ENCODE data around the gene ITPK1. TPM values are rescaled to one million over a fixed set of nuclear protein-coding genes. Genes with fewer than 3 reads are reported as not detected.

ITPK1 gene
- total RNA-seq, 2 donors from 2014 or later, result 29.4 to 36.1 TPM

DNA sequence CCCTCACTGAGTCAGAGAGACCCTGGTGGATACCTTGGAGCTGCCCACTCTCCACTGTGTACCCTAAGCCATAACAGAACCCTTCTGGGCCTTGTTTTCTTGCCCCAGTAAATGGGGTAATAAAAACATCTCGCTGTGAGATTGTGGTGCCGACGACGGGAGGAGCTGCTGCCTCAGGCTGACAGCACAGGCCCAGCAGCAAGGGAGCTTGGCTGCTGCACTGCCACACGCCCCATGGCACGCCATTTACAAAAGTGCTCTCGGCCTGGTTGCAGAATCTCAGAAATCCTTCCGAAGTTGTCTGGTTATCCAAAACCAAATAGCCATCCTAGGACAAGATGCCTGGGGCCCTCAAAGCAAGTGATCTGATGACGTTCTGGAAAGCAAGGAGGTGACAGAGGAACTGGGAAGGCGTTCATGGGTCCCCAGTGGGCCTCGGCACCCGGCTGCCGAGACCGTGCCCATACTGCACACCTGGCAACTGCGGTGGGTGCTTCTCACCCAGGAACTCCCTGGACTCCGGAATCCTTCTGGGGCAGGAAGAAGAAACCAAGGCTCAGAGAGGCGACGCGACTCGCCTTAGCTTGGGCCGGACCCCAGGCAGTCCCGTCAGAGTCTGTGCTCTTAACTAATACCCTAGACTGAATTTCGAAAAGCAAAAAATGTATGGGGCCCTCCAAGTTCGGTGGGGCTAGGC is 166.1 kb downstream of the ITPK1 start:
- ATAC-seq, result no peak
- peaks cover 5% of the 10 kb centered on the region for H3K4me1 Mint-ChIP-seq

DNA sequence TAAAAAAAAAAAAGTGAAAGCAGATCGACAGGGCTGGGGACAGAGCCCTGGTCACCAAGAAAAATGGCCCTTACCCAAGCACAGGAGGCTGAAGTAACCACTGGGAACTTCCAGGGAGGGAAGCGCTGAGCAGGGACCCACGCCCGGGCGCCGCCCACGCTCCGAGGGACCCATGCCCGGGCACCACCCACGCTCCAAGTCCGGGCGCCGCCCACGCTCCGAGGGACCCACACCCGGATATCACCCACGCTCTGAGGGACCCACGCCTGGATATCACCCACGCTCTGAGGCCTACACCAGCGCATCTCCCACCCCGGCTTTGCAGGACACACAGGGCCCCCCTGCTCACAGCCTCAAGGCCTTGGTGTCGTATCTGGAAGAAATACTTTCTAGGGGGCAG is 167.1 kb downstream of the ITPK1 start:
- no peak for DNase-seq
- Mint-ChIP-seq H3K4me1 (peaks cover 8% of the 10 kb centered on the region), H3K36me3 (ENCODE audit: low read depth) (peaks cover 5% of the 10 kb centered on the region), H3K4me3 (no peak overlapping the region), H3K27me3 (no peaks in the 10 kb centered on the region), H3K27ac (no peak overlapping the region)
- ATAC-seq, result no peak
- no peaks in the 10 kb centered on the region for H3K9me3 ChIP-seq (ENCODE audit: control insufficient read depth, low read length, poor library complexity, severe bottlenecking)

More for the DNA sequence above, 166.1 kb downstream of the ITPK1 start:
- H3K9me3 ChIP-seq (ENCODE audit: control insufficient read depth, low read length, poor library complexity, severe bottlenecking), result no peaks in the 10 kb centered on the region
- H3K4me3 Mint-ChIP-seq, result no peak overlapping the region
- peak overlapping the region; percentile 11 for H3K27ac Mint-ChIP-seq
- no peak for DNase-seq
- H3K36me3 Mint-ChIP-seq (ENCODE audit: low read depth), result peaks cover under 1% of the 10 kb centered on the region
- H3K27me3 Mint-ChIP-seq, result no peaks in the 10 kb centered on the region

DNA sequence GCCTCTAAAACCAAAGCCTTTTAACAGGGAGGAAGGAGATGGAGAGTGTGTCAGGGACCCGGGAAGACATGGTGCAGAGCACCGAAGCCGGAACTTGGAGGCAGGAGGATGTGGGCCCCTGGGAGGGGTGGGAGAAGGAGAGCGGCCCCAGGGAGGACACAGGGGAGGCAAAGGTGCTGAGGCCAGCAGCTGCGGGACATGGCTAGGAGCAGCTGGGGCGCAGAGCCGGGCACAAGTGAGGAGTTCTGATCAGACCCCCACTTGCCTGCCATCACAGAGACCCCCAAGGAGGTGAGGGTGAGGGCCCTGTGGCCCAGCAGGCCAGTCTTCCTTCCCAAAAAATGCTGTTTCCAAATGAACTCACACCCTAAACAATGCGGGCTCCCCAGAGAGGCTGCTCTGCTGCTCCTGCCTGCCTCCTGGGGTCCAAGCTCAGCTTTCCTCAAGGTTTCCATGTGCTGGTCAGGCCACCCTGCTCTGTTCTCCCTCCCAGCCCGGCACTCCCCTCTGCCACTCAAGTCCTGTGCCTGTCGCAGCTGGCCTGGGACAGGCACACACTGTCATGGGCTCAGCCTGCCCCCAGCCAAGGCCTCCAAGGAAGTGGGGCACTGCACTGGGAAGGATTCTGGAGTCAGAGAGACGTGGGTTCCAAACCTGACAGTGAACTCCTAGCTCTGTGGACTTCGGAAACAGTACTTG is 168.7 kb downstream of the ITPK1 start:
- Mint-ChIP-seq H3K4me1 (peaks cover 6% of the 10 kb centered on the region), H3K36me3 (ENCODE audit: low read depth) (peaks cover 5% of the 10 kb centered on the region), H3K27ac (no peak overlapping the region), H3K4me3 (no peak overlapping the region), H3K27me3 (no peaks in the 10 kb centered on the region)
- DNase-seq, result no peak
- ATAC-seq, result no peak
- H3K9me3 ChIP-seq (ENCODE audit: control insufficient read depth, low read length, poor library complexity, severe bottlenecking), result no peaks in the 10 kb centered on the region

DNA sequence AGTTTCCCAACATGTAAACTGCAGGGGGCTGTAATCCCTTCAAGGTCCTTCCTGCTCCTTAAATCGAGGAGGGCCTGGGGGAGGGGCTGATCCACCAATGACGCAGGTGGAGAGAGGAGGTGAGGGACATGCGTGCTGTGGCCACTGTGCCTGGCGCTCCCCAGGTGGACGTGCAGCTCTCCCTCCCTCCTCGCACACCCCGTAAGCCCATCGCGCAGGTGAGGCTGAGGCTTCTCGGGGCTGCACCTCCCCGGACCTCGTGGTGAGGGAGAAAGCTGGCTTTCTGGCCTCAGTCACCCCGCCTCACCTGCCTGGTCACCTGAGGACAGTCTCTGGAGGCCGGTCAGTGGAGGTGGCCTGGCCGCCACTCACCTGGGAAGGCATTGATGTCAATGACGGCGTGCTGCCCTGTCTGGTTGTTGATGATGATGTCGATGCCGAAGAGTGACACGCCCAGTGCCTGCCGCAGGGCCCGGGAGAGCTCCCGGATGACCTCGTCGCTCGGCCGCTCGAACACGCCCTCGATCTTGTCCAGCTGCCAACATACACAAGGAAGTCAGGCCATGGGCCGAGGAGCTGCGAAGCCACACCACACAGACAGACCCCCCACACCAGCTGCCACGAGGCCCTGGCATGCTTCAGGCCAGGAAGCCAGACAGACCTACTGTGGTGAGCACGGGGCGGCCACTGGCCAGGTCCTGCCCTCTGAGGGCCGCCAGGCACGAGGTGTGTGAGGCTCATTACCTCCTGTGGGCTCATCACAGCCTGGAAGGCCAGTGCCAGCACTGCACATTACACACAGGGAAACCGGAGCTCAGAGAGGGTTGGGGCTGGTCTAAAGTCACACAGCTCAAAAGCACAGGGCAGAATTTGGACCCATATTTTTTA is 169.5 kb downstream of the ITPK1 start:
- Mint-ChIP-seq H3K36me3 (ENCODE audit: low read depth) (peaks cover 7% of the 10 kb centered on the region), H3K27me3 (no peaks in the 10 kb centered on the region), H3K4me3 (no peak overlapping the region), H3K4me1 (peaks cover 3% of the 10 kb centered on the region), H3K27ac (no peak overlapping the region)
- no peak for ATAC-seq
- DNase-seq, result no peak
- no peaks in the 10 kb centered on the region for H3K9me3 ChIP-seq (ENCODE audit: control insufficient read depth, low read length, poor library complexity, severe bottlenecking)

DNA sequence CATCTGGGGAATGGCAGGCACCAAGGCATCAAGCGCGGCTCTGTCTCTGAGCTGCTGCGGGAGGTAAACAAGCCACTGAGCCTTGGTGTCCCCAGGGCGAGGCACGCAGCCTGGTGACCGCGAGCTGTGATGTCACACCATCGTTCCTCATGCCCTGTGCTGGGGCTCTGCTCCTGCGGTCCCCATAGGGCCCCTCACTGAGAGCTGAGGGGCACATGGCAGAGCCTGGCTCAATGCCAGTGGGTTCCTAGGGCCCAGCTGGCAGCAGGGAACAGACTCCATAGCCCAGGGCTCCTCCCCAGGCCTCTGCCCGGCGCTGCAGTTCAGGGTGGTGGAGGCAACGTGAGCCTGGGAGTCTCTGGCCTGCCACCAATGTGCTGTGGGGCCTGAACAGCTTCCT is 170.2 kb downstream of the ITPK1 start:
- H3K4me3 Mint-ChIP-seq, result no peak overlapping the region
- H3K27ac Mint-ChIP-seq, result no peak overlapping the region
- DNase-seq (no peak), ATAC-seq (no peak)
- H3K4me1 Mint-ChIP-seq, result peaks cover 3% of the 10 kb centered on the region
- H3K27me3 Mint-ChIP-seq, result no peaks in the 10 kb centered on the region
- H3K9me3 ChIP-seq (ENCODE audit: control insufficient read depth, low read length, poor library complexity, severe bottlenecking), result no peaks in the 10 kb centered on the region
- H3K36me3 Mint-ChIP-seq (ENCODE audit: low read depth), result peaks cover 7% of the 10 kb centered on the region

DNA sequence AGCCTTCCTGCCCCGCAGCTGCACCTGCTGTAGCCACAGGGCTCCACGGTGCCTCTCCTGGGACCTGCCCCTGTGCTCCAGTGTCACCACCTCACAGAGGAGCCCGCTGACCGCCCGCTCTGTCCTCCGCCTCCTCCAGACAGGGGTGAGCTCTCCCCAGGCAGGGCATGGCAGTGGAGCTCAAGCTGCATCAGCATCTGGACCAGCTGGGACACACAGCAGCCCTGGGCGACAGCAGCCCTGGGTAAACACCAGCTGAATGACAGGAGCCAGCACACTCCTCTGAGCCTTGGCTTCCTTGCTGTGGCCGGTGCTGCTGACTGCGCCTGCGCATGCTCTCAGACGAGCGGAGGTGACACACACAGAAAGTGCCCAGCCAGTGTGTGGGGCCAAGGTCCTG is 170.7 kb downstream of the ITPK1 start:
- no peaks in the 10 kb centered on the region for H3K9me3 ChIP-seq (ENCODE audit: control insufficient read depth, low read length, poor library complexity, severe bottlenecking)
- Mint-ChIP-seq H3K27ac (no peak overlapping the region), H3K4me1 (peaks cover 3% of the 10 kb centered on the region), H3K27me3 (no peaks in the 10 kb centered on the region), H3K4me3 (no peak overlapping the region), H3K36me3 (ENCODE audit: low read depth) (peaks cover 7% of the 10 kb centered on the region)
- DNase-seq, result no peak
- no peak for ATAC-seq

DNA sequence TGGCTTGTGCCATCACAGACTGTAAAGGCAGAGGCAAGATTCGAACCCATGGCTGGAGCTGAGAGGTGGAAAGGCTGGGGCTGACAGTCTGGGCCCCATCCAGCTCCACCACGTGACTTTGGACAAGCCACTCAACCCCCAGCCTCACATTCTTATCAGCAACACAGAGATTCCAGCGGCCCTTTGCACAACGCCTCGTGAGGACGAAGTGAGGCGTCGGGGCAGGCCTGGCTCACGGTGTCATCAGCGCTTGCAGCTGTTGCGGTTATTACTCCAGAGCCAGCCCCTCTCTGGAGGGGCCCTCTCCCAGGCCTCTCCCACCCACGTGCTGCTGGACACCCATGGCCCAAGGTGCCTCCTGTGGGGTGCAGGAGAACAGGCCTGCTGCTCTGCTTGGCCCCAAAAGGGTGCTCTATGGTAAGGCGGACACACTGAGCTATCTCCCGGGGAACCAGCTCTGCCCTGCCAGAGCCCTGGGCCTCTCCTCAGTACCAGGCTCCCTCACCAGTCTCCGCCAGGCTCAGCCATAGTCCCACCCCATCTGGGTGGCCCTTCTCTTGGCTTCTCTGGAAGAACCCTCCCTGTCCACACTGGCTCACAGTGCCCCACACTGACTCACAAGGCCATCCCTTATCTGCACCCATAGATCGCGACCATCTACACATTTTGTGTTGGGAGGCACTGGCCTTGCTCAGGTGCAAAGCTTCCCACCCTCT is 171.7 kb downstream of the ITPK1 start:
- no peaks in the 10 kb centered on the region for H3K27me3 Mint-ChIP-seq
- no peak overlapping the region for H3K27ac Mint-ChIP-seq
- H3K36me3 Mint-ChIP-seq (ENCODE audit: low read depth), result peaks cover 7% of the 10 kb centered on the region
- no peak overlapping the region for H3K4me3 Mint-ChIP-seq
- ATAC-seq (no peak), DNase-seq (no peak)
- H3K9me3 ChIP-seq (ENCODE audit: control insufficient read depth, low read length, poor library complexity, severe bottlenecking), result no peaks in the 10 kb centered on the region
- H3K4me1 Mint-ChIP-seq, result peaks cover 3% of the 10 kb centered on the region

DNA sequence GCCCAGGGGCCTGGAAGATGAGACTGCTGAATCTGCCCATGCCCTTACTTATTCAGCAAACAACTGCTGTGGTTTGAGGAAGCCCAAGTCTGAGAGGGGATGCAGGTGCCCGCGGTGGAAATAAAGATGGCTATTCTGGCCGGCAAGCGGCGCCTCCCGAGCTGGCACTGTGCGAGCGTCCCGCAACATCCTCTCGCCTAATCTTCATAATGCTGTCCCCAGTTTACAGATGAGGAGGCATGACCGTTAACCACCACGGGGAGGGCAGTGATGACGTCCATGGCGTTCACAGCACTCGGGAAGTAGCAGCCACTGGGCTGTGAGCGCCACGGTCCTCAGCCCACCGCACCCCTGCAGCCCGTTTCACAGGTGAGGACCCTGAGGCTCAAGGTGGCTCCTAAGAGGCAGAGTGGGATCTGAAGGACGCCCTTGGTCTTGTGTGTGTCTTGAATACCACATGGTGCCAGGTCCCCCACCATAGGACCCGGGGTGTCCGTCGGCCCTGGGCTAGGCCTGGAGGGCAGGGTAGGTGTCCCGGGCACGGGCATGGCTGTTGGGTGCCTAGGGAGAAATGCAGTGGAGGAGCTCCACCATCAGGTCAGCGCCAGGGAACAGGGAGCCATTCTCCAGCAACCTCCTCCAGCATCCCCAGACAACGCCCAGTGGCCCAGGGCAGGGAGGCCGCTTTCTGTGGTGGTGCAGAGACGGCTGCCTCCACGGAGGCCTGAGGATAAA is 172.6 kb downstream of the ITPK1 start:
- no peak overlapping the region for H3K27ac Mint-ChIP-seq
- H3K27me3 Mint-ChIP-seq, result no peaks in the 10 kb centered on the region
- no peak for ATAC-seq
- H3K4me1 Mint-ChIP-seq, result peaks cover 3% of the 10 kb centered on the region
- H3K9me3 ChIP-seq (ENCODE audit: control insufficient read depth, low read length, poor library complexity, severe bottlenecking), result no peaks in the 10 kb centered on the region
- peaks cover 7% of the 10 kb centered on the region for H3K36me3 Mint-ChIP-seq (ENCODE audit: low read depth)
- DNase-seq, result no peak
- H3K4me3 Mint-ChIP-seq, result no peak overlapping the region

DNA sequence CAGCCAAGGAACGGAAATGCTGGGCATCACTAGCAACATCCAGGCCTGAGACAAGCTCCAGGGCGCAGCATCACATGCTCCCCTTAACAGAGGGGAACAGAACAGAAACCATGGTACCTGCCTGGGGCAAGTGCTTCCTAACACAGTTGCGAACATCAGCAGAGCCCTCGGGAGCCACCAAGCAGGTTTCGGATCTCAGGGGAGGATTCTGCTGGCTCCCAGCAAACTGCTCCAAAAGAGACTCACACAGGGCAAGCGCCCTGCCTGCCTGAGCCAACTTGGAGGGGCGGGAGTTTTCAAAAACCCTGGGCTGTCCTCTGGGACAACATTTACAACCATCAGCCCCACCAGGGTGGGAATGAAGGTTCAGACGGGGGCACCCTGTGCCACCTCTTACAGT is 173.1 kb downstream of the ITPK1 start:
- H3K9me3 ChIP-seq (ENCODE audit: control insufficient read depth, low read length, poor library complexity, severe bottlenecking), result no peaks in the 10 kb centered on the region
- DNase-seq (no peak), ATAC-seq (no peak)
- H3K4me3 Mint-ChIP-seq, result no peak overlapping the region
- H3K4me1 Mint-ChIP-seq, result peaks cover 3% of the 10 kb centered on the region
- H3K27ac Mint-ChIP-seq, result no peak overlapping the region
- peaks cover 7% of the 10 kb centered on the region for H3K36me3 Mint-ChIP-seq (ENCODE audit: low read depth)
- H3K27me3 Mint-ChIP-seq, result no peaks in the 10 kb centered on the region

DNA sequence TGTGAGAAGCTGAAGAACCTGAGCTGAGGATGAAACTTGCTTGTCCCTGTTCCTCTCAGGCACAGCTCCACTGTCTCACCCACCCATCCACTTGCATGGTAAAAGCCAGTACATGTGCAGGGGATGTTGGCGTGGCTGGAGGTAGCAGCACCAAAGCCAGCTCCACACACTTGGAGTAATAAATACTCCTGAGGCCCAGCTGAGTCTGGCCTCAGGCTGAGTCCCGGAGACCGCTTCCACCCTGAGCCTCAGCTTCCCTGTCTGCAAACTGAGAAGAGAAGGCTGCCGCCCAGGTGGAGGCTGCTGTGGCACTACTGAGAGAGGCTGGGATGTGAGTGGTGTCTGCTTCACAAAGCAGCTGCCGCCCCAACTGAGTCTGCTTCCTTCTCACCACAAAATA is 173.6 kb downstream of the ITPK1 start:
- peaks cover 7% of the 10 kb centered on the region for H3K36me3 Mint-ChIP-seq (ENCODE audit: low read depth)
- no peaks in the 10 kb centered on the region for H3K27me3 Mint-ChIP-seq
- DNase-seq (no peak), ATAC-seq (no peak)
- H3K4me3 Mint-ChIP-seq, result no peak overlapping the region
- H3K9me3 ChIP-seq (ENCODE audit: control insufficient read depth, low read length, poor library complexity, severe bottlenecking), result no peaks in the 10 kb centered on the region
- peaks cover 3% of the 10 kb centered on the region for H3K4me1 Mint-ChIP-seq
- no peak overlapping the region for H3K27ac Mint-ChIP-seq

DNA sequence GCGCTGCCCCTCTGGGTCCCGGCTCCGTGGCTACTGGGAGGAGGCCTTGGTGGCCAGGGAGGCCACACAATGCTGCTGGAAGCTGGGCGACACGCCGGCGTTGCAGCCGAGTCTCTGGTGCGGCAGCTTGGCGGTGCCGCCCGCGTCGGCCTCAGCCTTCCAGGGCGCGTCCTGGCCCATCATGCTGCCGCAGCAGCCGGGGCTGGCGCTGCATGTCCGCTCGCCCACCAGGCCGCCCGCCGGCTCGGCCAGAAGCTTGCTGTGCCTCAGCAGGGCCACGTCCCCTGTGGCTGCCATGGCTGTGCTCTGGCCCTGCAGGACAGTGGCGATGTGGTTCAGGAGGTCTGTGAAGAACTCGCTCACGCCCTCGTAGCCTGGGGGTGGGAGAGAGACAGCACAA is 174.2 kb downstream of the ITPK1 start:
- H3K27ac Mint-ChIP-seq, result no peak overlapping the region
- H3K36me3 Mint-ChIP-seq (ENCODE audit: low read depth), result peaks cover 7% of the 10 kb centered on the region
- H3K4me1 Mint-ChIP-seq, result peaks cover 3% of the 10 kb centered on the region
- H3K27me3 Mint-ChIP-seq, result no peaks in the 10 kb centered on the region
- ATAC-seq (no peak), DNase-seq (no peak)
- peak overlapping the region; percentile 66 for H3K4me3 Mint-ChIP-seq
- H3K9me3 ChIP-seq (ENCODE audit: control insufficient read depth, low read length, poor library complexity, severe bottlenecking), result no peaks in the 10 kb centered on the region

DNA sequence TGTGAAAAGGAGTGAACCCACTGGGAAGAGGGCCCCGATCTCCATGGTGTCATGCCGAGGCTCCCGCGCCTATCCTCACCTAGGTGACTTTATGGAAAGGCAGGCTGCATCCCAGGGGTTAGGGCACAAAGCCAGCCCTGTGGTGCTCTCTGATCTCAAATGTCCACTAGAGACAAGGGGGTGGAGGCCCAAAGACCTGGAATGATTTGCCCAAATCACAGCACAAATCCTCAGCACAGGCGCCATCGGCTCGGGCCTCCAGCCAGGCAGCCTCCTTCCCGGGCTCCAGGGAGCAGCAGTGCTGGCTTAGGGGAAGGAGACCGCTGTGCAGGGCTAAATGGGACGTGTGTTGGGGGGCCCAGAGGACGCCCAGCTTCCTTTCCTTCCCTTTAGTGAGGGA is 175.2 kb downstream of the ITPK1 start:
- peaks cover 7% of the 10 kb centered on the region for H3K36me3 Mint-ChIP-seq (ENCODE audit: low read depth)
- no peak overlapping the region for H3K27ac Mint-ChIP-seq
- H3K27me3 Mint-ChIP-seq, result no peaks in the 10 kb centered on the region
- H3K4me1 Mint-ChIP-seq, result peaks cover 3% of the 10 kb centered on the region
- H3K9me3 ChIP-seq (ENCODE audit: control insufficient read depth, low read length, poor library complexity, severe bottlenecking), result no peaks in the 10 kb centered on the region
- no peak overlapping the region for H3K4me3 Mint-ChIP-seq
- ATAC-seq, result no peak
- DNase-seq, result no peak
